ENCODE results near the gene PRKG1.

The PRKG1 gene

GRCh38 chr10:51789118-51789517, 714.8 kb downstream of the PRKG1 start:
- Histone ChIP-seq H3K27ac (ENCODE audit: low read depth, low read length) (no peak overlapping the region), H3K4me3 (ENCODE audit: low read length) (no peak overlapping the region), H3K27me3 (ENCODE audit: control insufficient read depth, insufficient read depth, low read length) (no peaks in the 10 kb centered on the region), H3K36me3 (ENCODE audit: control insufficient read depth, insufficient read depth, low read length) (no peaks in the 10 kb centered on the region), H3K4me1 (ENCODE audit: control insufficient read depth, insufficient read depth, low read length) (no peaks in the 10 kb centered on the region), H3K9ac (ENCODE audit: low read length) (no peak overlapping the region)

- H3K9ac ChIP-seq (ENCODE audit: low read length) = no peak overlapping the region
- H3K27me3 ChIP-seq (ENCODE audit: control insufficient read depth, insufficient read depth, low read length) = no peaks in the 10 kb centered on the region
- no peaks in the 10 kb centered on the region for H3K36me3 ChIP-seq (ENCODE audit: control insufficient read depth, insufficient read depth, low read length)
- H3K4me3 ChIP-seq (ENCODE audit: low read length) = peak overlapping the region; percentile 18
- no peaks in the 10 kb centered on the region for H3K4me1 ChIP-seq (ENCODE audit: control insufficient read depth, insufficient read depth, low read length)
- no peak overlapping the region for H3K27ac ChIP-seq (ENCODE audit: low read depth, low read length)
Measured at GRCh38 chr10:51789903-51790302, 715.6 kb downstream of the PRKG1 start.

- no peak overlapping the region for H3K9ac ChIP-seq (ENCODE audit: low read length)
- H3K4me1 ChIP-seq (ENCODE audit: control insufficient read depth, insufficient read depth, low read length) = no peaks in the 10 kb centered on the region
- no peaks in the 10 kb centered on the region for H3K36me3 ChIP-seq (ENCODE audit: control insufficient read depth, insufficient read depth, low read length)
- no peak overlapping the region for H3K27ac ChIP-seq (ENCODE audit: low read depth, low read length)
- no peak overlapping the region for H3K4me3 ChIP-seq (ENCODE audit: low read length)
- H3K27me3 ChIP-seq (ENCODE audit: control insufficient read depth, insufficient read depth, low read length) = no peaks in the 10 kb centered on the region
Measured at GRCh38 chr10:51792678-51793077, 718.4 kb downstream of the PRKG1 start.

GRCh38 chr10:51800121-51800520, 725.8 kb downstream of the PRKG1 start:
- no peak overlapping the region for H3K4me3 ChIP-seq (ENCODE audit: low read length)
- H3K27ac ChIP-seq (ENCODE audit: low read depth, low read length) = no peak overlapping the region
- H3K27me3 ChIP-seq (ENCODE audit: control insufficient read depth, insufficient read depth, low read length) = no peaks in the 10 kb centered on the region
- no peaks in the 10 kb centered on the region for H3K36me3 ChIP-seq (ENCODE audit: control insufficient read depth, insufficient read depth, low read length)
- no peaks in the 10 kb centered on the region for H3K4me1 ChIP-seq (ENCODE audit: control insufficient read depth, insufficient read depth, low read length)
- no peak overlapping the region for H3K9ac ChIP-seq (ENCODE audit: low read length)

- H3K4me3 ChIP-seq (ENCODE audit: low read length) = no peak overlapping the region
- H3K27ac ChIP-seq (ENCODE audit: low read depth, low read length) = no peak overlapping the region
- no peak overlapping the region for H3K9ac ChIP-seq (ENCODE audit: low read length)
- no peaks in the 10 kb centered on the region for H3K36me3 ChIP-seq (ENCODE audit: control insufficient read depth, insufficient read depth, low read length)
- H3K27me3 ChIP-seq (ENCODE audit: control insufficient read depth, insufficient read depth, low read length) = no peaks in the 10 kb centered on the region
- no peaks in the 10 kb centered on the region for H3K4me1 ChIP-seq (ENCODE audit: control insufficient read depth, insufficient read depth, low read length)
Measured at GRCh38 chr10:51800725-51801424, 726.6 kb downstream of the PRKG1 start.

- Histone ChIP-seq H3K4me1 (ENCODE audit: control insufficient read depth, insufficient read depth, low read length) (no peaks in the 10 kb centered on the region), H3K4me3 (ENCODE audit: low read length) (no peak overlapping the region), H3K36me3 (ENCODE audit: control insufficient read depth, insufficient read depth, low read length) (no peaks in the 10 kb centered on the region), H3K27ac (ENCODE audit: low read depth, low read length) (no peak overlapping the region), H3K27me3 (ENCODE audit: control insufficient read depth, insufficient read depth, low read length) (no peaks in the 10 kb centered on the region), H3K9ac (ENCODE audit: low read length) (no peak overlapping the region)
Measured at GRCh38 chr10:51802030-51802429, 727.7 kb downstream of the PRKG1 start.

- Histone ChIP-seq H3K27me3 (ENCODE audit: control insufficient read depth, insufficient read depth, low read length) (no peaks in the 10 kb centered on the region), H3K4me3 (ENCODE audit: low read length) (no peak overlapping the region), H3K27ac (ENCODE audit: low read depth, low read length) (no peak overlapping the region), H3K36me3 (ENCODE audit: control insufficient read depth, insufficient read depth, low read length) (no peaks in the 10 kb centered on the region), H3K4me1 (ENCODE audit: control insufficient read depth, insufficient read depth, low read length) (no peaks in the 10 kb centered on the region), H3K9ac (ENCODE audit: low read length) (no peak overlapping the region)
Measured at GRCh38 chr10:51804866-51805265, 730.6 kb downstream of the PRKG1 start.

GRCh38 chr10:51806079-51806835, 732.0 kb downstream of the PRKG1 start:
- H3K4me3 ChIP-seq (ENCODE audit: low read length) = no peak overlapping the region
- no peak overlapping the region for H3K27ac ChIP-seq (ENCODE audit: low read depth, low read length)
- H3K9ac ChIP-seq (ENCODE audit: low read length) = no peak overlapping the region
- H3K27me3 ChIP-seq (ENCODE audit: control insufficient read depth, insufficient read depth, low read length) = no peaks in the 10 kb centered on the region
- H3K36me3 ChIP-seq (ENCODE audit: control insufficient read depth, insufficient read depth, low read length) = no peaks in the 10 kb centered on the region
- H3K4me1 ChIP-seq (ENCODE audit: control insufficient read depth, insufficient read depth, low read length) = no peaks in the 10 kb centered on the region

GRCh38 chr10:51808187-51808586, 733.9 kb downstream of the PRKG1 start:
- H3K4me3 ChIP-seq (ENCODE audit: low read length) = no peak overlapping the region
- H3K27me3 ChIP-seq (ENCODE audit: control insufficient read depth, insufficient read depth, low read length) = no peaks in the 10 kb centered on the region
- no peak overlapping the region for H3K27ac ChIP-seq (ENCODE audit: low read depth, low read length)
- no peaks in the 10 kb centered on the region for H3K36me3 ChIP-seq (ENCODE audit: control insufficient read depth, insufficient read depth, low read length)
- H3K9ac ChIP-seq (ENCODE audit: low read length) = no peak overlapping the region
- no peaks in the 10 kb centered on the region for H3K4me1 ChIP-seq (ENCODE audit: control insufficient read depth, insufficient read depth, low read length)

GRCh38 chr10:51815723-51816122, 741.4 kb downstream of the PRKG1 start:
- no peak overlapping the region for H3K27ac ChIP-seq (ENCODE audit: low read depth, low read length)
- peaks cover 10% of the 10 kb centered on the region for H3K4me1 ChIP-seq (ENCODE audit: control insufficient read depth, insufficient read depth, low read length)
- H3K9ac ChIP-seq (ENCODE audit: low read length) = no peak overlapping the region
- H3K4me3 ChIP-seq (ENCODE audit: low read length) = no peak overlapping the region
- H3K27me3 ChIP-seq (ENCODE audit: control insufficient read depth, insufficient read depth, low read length) = no peaks in the 10 kb centered on the region
- H3K36me3 ChIP-seq (ENCODE audit: control insufficient read depth, insufficient read depth, low read length) = no peaks in the 10 kb centered on the region

- Histone ChIP-seq H3K4me3 (ENCODE audit: low read length) (no peak overlapping the region), H3K4me1 (ENCODE audit: control insufficient read depth, insufficient read depth, low read length) (peaks cover 4% of the 10 kb centered on the region), H3K27ac (ENCODE audit: low read depth, low read length) (no peak overlapping the region), H3K9ac (ENCODE audit: low read length) (no peak overlapping the region), H3K36me3 (ENCODE audit: control insufficient read depth, insufficient read depth, low read length) (no peaks in the 10 kb centered on the region), H3K27me3 (ENCODE audit: control insufficient read depth, insufficient read depth, low read length) (no peaks in the 10 kb centered on the region)
Measured at GRCh38 chr10:51821045-51821444, 746.8 kb downstream of the PRKG1 start.

- H3K9ac ChIP-seq (ENCODE audit: low read length) = no peak overlapping the region
- no peak overlapping the region for H3K4me3 ChIP-seq (ENCODE audit: low read length)
- H3K36me3 ChIP-seq (ENCODE audit: control insufficient read depth, insufficient read depth, low read length) = no peaks in the 10 kb centered on the region
- no peaks in the 10 kb centered on the region for H3K4me1 ChIP-seq (ENCODE audit: control insufficient read depth, insufficient read depth, low read length)
- H3K27me3 ChIP-seq (ENCODE audit: control insufficient read depth, insufficient read depth, low read length) = no peaks in the 10 kb centered on the region
- H3K27ac ChIP-seq (ENCODE audit: low read depth, low read length) = no peak overlapping the region
Measured at GRCh38 chr10:51821745-51822144, 747.5 kb downstream of the PRKG1 start.

Data from rectal smooth muscle tissue (tissue), 1 donor.